Lung (tissue), 12 donors: ENCODE data around the gene SETD2. TPM values are rescaled to one million over a fixed set of nuclear protein-coding genes. Genes with fewer than 3 reads are reported as not detected.
"Not testable (repeated sequence)": the region's sequence is repeated elsewhere in the genome, so short reads cannot be mapped to it uniquely, and the experiment has no call there.

Experiments used
- ATAC-seq: fragments of 200-7000 bp; cut with Tn5 transposase; one replicate; pipeline ENCODE4 v1.9.1; 2020; ENCODE audit warnings: moderate number of reproducible peaks; ENCODE audit not compliant: insufficient read depth, low FRiP score
- DNase-seq, 3 donors: peaks; one replicate each; pipeline ENCODE4 v3.0.0-alpha.2; 2013 to 2017
- H3K27ac ChIP-seq, 2 donors: one replicate each; pipeline ENCODE4 v1.5.1; 2013; ENCODE audit warnings: mild to moderate bottlenecking in 2 of 2, moderate library complexity in 2 of 2, control low read depth in 1 of 2, inconsistent platforms in 1 of 2, low read depth in 1 of 2, low read length in 1 of 2
- H3K27me3 ChIP-seq, 3 donors: one replicate each; pipeline ENCODE4 v1.5.1; 2013; ENCODE audit warnings: low read length in 2 of 3; ENCODE audit not compliant: control insufficient read depth in 3 of 3, insufficient read depth in 3 of 3
- H3K36me3 ChIP-seq, 4 donors: one replicate each; pipeline ENCODE4 v1.5.1; 2013; ENCODE audit warnings: low read length in 4 of 4, mild to moderate bottlenecking in 1 of 4, moderate library complexity in 1 of 4; ENCODE audit not compliant: control insufficient read depth in 4 of 4, insufficient read depth in 4 of 4
- H3K4me1 ChIP-seq, 5 donors: one replicate each; pipeline ENCODE4 v1.5.1; 2013; ENCODE audit warnings: low read length in 5 of 5, mild to moderate bottlenecking in 2 of 5, moderate library complexity in 1 of 5; ENCODE audit not compliant: control insufficient read depth in 5 of 5, insufficient read depth in 5 of 5
- H3K4me3 ChIP-seq: one replicate; pipeline ENCODE4 v1.5.1; 2013; ENCODE audit warnings: mild to moderate bottlenecking, control low read depth, moderate library complexity
- H3K9ac ChIP-seq, 2 donors: one replicate each; pipeline ENCODE4 v1.5.1; 2013; ENCODE audit warnings: low read length in 2 of 2, control low read depth in 1 of 2; ENCODE audit not compliant: insufficient read depth in 1 of 2
- H3K9me3 ChIP-seq, 4 donors: one replicate each; pipeline ENCODE4 v1.5.1; 2013; ENCODE audit warnings: low read length in 3 of 4, mild to moderate bottlenecking in 1 of 4, moderate library complexity in 1 of 4; ENCODE audit not compliant: control insufficient read depth in 4 of 4, insufficient read depth in 3 of 4
- WGBS, 2 donors: extraction: QIAGEN DNeasy Blood & Tissue Kit; methylation state at CpG; one replicate each; pipeline ENCODE4 v1.1.7; 2013; 5-methylcytosine and 5-hydroxymethylcytosine counted together
- polyA plus RNA-seq, 2 donors: library from polyadenylated mRNA; stranded (reverse); fragments of 200-250 nt; gene quantifications; one replicate each; pipeline ENCODE4 v1.2.1, GENCODE V29; 2013
- total RNA-seq, 2 donors: library from RNA; depleted of rRNA in 1 of 2; stranded (reverse); fragments of >200 nt in 1 of 2; gene quantifications; one replicate each; pipeline ENCODE4 v1.2.1, GENCODE V29; 2014 to 2021
- TF ChIP-seq, protein P1 (sequence below): IDR thresholded peaks from 2 replicates; pipeline ENCODE4 v1.5.1; 2012; ENCODE audit warnings: mild to moderate bottlenecking; ENCODE audit errors: control extremely low read depth, extremely low read depth
- donor health status: control.
- donor health status: control.
- donor health status: Bipolar disorder and iron deficiency.
- donor health status: healthy.
- donor health status: DM: yes; HTN: yes; CAD: no.

Gene SETD2
- total and polyA plus RNA-seq, 4 donors = 10.4 to 107 (median 25.0) TPM

DNA sequence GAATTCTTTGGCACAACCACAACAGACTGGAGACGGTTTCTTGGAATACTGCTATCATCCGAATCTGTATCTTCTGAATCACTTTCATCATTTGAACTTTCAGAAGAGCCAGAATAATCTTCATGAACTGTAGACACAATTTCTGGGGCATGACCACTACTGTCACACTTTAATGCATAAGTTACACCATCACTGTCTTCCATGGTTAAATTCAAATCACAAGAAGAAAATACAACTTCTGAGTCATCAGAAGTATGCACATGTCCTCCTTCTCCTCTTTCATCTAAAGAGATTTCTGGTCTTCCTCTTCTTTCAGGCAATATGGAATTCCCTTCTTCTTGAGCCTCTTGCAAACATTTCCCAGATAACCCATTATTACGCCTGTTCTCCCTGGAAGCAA is 42.5 kb downstream of the SETD2 start:
- H3K36me3 ChIP-seq = peaks cover 9 to 26% (median 23%) of the 10 kb centered on the region in 4 donors
- H3K4me1 ChIP-seq = peaks cover 0 to 5% (median 0%) of the 10 kb centered on the region in 5 donors
- H3K27ac ChIP-seq = no peak overlapping the region

DNA sequence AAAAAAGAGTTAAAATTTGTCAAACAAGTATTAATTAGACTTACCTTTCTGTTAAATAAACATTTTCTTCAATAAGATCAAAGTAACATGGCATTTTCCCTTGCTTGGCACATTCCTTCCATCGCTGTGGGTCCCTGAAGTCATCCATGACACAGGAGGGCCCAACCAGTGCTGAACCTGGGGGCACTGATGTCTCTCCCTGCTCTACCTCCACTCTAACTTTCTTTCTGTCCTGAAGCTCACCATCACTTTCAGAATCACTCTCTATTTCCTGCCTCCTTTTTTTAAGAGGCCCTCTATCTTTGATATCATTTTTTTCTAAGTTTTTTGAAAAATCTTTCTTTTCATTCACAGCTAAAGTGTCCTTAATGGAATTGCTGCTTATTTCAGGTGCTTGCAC is 43.8 kb downstream of the SETD2 start:
- DNase-seq (no peak), ATAC-seq (no peak)
- H3K27me3 ChIP-seq = no peaks in the 10 kb centered on the region
- no peak overlapping the region for H3K27ac ChIP-seq
- no peaks in the 10 kb centered on the region for H3K9me3 ChIP-seq
- peaks cover 0 to 5% (median 0%) of the 10 kb centered on the region in 5 donors for H3K4me1 ChIP-seq
- no peak overlapping the region for H3K9ac ChIP-seq
- H3K36me3 ChIP-seq = peaks cover 10 to 30% (median 22%) of the 10 kb centered on the region in 4 donors
- TF ChIP-seq, protein P1, sequence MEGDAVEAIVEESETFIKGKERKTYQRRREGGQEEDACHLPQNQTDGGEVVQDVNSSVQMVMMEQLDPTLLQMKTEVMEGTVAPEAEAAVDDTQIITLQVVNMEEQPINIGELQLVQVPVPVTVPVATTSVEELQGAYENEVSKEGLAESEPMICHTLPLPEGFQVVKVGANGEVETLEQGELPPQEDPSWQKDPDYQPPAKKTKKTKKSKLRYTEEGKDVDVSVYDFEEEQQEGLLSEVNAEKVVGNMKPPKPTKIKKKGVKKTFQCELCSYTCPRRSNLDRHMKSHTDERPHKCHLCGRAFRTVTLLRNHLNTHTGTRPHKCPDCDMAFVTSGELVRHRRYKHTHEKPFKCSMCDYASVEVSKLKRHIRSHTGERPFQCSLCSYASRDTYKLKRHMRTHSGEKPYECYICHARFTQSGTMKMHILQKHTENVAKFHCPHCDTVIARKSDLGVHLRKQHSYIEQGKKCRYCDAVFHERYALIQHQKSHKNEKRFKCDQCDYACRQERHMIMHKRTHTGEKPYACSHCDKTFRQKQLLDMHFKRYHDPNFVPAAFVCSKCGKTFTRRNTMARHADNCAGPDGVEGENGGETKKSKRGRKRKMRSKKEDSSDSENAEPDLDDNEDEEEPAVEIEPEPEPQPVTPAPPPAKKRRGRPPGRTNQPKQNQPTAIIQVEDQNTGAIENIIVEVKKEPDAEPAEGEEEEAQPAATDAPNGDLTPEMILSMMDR = no peak
- no peak overlapping the region for H3K4me3 ChIP-seq
- 92 to 100% methylated on average over 1 of the region's 1 CpG for WGBS, 2 donors

More for the DNA sequence above, 42.5 kb downstream of the SETD2 start:
- DNase-seq = no peak
- Histone ChIP-seq H3K4me3 (no peak overlapping the region), H3K9me3 (no peaks in the 10 kb centered on the region), H3K27me3 (no peaks in the 10 kb centered on the region), H3K9ac (no peak overlapping the region)
- TF ChIP-seq, protein P1 = no peak
- WGBS, 2 donors = 95 to 96% methylated on average over 3 of the region's 3 CpGs
- ATAC-seq = no peak

DNA sequence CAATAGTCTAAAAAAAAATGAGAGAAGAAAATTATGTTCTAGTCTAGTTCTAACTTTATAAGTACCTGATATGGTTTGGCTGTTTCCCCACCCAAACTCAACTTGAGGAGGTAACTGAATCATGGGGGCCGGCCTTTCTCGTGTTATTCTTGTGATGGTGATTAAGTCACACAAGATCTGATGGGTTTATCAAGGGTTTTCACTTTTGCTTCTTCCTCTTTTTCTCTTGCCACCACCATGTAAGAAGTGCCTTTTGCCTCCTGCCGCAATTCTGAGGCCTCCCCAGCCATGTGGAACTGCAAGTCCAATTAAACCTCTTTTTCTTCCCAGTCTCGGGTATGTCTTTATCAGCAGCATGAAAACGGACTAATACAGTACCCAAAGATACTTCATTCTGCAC is 44.5 kb downstream of the SETD2 start:
- H3K27ac ChIP-seq, DNase-seq, H3K27me3 ChIP-seq, H3K4me3 ChIP-seq, H3K9ac ChIP-seq, H3K4me1 ChIP-seq, ATAC-seq, H3K9me3 ChIP-seq: not testable (repeated sequence)
- WGBS, 2 donors = 91 to 94% methylated on average over 5 of the region's 5 CpGs
- peaks cover 11 to 30% (median 24%) of the 10 kb centered on the region in 4 donors for H3K36me3 ChIP-seq

DNA sequence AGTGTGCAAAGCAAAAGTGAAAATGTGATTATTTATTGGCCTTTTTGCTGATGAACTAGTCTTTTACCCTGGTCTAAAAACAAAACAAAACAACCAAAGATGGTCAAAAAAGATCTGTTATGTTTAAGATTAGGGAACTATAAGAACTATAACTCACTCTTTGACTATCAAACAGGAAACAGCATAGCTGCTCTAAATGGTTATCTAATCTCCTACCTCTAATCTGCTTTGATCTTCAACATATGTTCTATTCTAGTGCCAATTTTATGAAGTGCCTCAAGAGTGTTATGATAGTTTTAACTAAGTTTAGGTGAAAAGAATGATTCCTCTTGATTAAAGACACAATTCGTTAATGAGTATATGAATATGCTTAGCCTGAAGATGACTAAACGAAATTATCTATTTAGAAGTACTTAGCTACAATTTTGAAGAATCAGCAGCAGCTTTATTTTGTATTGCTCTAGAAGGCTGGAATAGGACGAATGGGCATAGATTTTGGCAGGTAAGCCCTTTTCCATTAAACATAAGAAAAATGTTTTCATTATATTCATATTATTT is 46.0 kb downstream of the SETD2 start:
- peaks cover 11 to 26% (median 18%) of the 10 kb centered on the region in 4 donors for H3K36me3 ChIP-seq
- no peak overlapping the region for H3K9ac ChIP-seq
- H3K4me1 ChIP-seq = peaks cover 0 to 5% (median 0%) of the 10 kb centered on the region in 5 donors
- no peak overlapping the region for H3K4me3 ChIP-seq
- H3K9me3 ChIP-seq = no peaks in the 10 kb centered on the region
- WGBS, 2 donors = 39 to 68% methylated on average over 3 of the region's 3 CpGs
- H3K27ac ChIP-seq = no peak overlapping the region
- no peak for ATAC-seq
- H3K27me3 ChIP-seq = no peaks in the 10 kb centered on the region
- TF ChIP-seq, protein P1 = no peak
- DNase-seq = peak in 1 of 3 donors; percentile 10

DNA sequence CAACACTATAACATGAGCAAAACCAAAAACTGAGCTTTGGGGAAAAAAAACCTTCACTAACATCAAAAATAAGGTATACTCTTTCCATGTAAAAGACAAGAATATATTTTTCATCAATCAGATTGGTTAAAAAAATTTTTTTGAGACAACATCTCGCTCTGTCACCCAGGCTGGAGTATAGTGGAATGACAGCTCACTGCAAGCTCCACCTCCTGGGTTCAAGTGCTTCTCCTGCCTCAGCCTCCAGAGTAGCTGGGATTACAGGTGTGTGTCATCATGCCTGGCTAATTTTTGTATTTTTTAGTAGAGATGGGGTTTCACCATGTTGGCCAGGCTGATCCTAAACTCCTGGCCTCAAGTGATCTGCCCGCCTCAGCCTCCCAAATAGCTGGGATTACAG is 48.4 kb downstream of the SETD2 start:
- not testable (repeated sequence) for H3K27ac ChIP-seq, H3K27me3 ChIP-seq, DNase-seq, H3K4me1 ChIP-seq, H3K4me3 ChIP-seq, H3K9me3 ChIP-seq, H3K9ac ChIP-seq, ATAC-seq
- H3K36me3 ChIP-seq = peaks cover 5 to 24% (median 11%) of the 10 kb centered on the region in 4 donors
- WGBS, 2 donors = 99% methylated on average over 2 of the region's 2 CpGs
